SHP77 (cell line): ENCODE measurements around the gene ATP6V0A1.
A peak's percentile ranks its signal among the peaks of the same experiment; 100 is the strongest.

Source experiments
- DNase-seq, 2 experiments: peaks; one replicate each; lab custom pipeline; 2025; lab: John Stamatoyannopoulos, UW

Gene ATP6V0A1

GRCh38 chr17:42562388-42563142 lies 103.9 kb downstream of the ATP6V0A1 start:
- no peak for DNase-seq

- no peak for DNase-seq
Measured at GRCh38 chr17:42563143-42563509, 104.4 kb downstream of the ATP6V0A1 start.

- no peak for DNase-seq
Measured at GRCh38 chr17:42563543-42563942, 104.9 kb downstream of the ATP6V0A1 start.

GRCh38 chr17:42563950-42564349 lies 105.3 kb downstream of the ATP6V0A1 start:
- DNase-seq: no peak

GRCh38 chr17:42564815-42565522 lies 106.3 kb downstream of the ATP6V0A1 start:
- DNase-seq: no peak

- DNase-seq: no peak
Measured at GRCh38 chr17:42565523-42566214, 107.0 kb downstream of the ATP6V0A1 start.

- DNase-seq: no peak
Measured at GRCh38 chr17:42566215-42566882, 107.7 kb downstream of the ATP6V0A1 start.

GRCh38 chr17:42566883-42567573 lies 108.3 kb downstream of the ATP6V0A1 start, which contains the start of gene MLX:
TSS of gene MLX (plus strand) at chr17:42567100. CDS start at chr17:42567125, 25 bp downstream.
- peak; percentile 77 to 94 for DNase-seq

GRCh38 chr17:42568341-42569111 lies 109.8 kb downstream of the ATP6V0A1 start:
- no peak for DNase-seq

- DNase-seq: no peak
Measured at GRCh38 chr17:42571435-42572225, 113.0 kb downstream of the ATP6V0A1 start.
